ENCODE measurements around the gene SLC4A9.

SLC4A9 gene

DNA sequence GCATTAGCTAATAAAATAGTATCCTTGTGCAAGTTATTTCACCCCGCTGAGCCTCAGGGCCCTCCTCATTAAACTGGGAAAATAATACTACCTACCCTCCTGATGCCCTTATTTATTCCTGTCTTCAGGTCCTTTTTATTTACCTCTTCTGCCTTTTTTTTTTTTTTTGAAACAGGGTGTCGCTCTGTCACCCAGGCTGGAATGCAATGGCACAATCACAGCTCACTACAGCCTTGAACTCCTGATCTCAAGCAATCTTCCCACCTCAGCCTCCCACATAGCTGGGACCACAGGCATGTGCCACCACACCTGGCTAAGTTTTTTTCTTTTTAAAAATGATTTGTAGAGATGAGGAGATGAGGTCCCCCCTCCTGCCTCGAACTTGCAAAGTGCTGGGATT is 34.5 kb upstream of the SLC4A9 start:
- TF ChIP-seq, protein P1, sequence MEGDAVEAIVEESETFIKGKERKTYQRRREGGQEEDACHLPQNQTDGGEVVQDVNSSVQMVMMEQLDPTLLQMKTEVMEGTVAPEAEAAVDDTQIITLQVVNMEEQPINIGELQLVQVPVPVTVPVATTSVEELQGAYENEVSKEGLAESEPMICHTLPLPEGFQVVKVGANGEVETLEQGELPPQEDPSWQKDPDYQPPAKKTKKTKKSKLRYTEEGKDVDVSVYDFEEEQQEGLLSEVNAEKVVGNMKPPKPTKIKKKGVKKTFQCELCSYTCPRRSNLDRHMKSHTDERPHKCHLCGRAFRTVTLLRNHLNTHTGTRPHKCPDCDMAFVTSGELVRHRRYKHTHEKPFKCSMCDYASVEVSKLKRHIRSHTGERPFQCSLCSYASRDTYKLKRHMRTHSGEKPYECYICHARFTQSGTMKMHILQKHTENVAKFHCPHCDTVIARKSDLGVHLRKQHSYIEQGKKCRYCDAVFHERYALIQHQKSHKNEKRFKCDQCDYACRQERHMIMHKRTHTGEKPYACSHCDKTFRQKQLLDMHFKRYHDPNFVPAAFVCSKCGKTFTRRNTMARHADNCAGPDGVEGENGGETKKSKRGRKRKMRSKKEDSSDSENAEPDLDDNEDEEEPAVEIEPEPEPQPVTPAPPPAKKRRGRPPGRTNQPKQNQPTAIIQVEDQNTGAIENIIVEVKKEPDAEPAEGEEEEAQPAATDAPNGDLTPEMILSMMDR (IDR thresholded peaks at IDR 0.05; ENCODE audit: control insufficient read depth, insufficient read depth, low read depth, low read length, missing control alignments) = no peak
- no peak for DNase-seq (ENCODE audit: low read depth)
- H3K4me3 ChIP-seq (ENCODE audit: control insufficient read depth, low read depth, low read length) = no peak overlapping the region

DNA sequence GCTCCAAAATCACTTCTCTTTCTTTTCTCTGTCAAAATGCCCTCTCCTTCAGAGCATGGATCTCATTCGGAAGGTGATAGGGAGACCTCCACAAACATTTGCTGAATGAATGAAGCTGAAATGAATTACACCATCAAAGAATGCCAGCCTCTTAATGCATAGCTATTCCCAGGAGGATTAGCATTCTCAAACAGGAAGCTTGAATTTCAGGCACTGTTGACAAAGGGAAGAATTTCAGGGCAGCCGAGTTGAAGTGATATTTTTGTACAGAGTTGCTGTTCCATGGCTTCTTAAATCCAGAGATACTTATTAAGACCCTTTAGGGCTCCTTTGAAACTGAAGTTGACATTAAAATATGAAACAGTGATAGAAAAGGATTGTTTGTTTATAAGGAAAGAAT is 32.4 kb upstream of the SLC4A9 start:
- DNase-seq (ENCODE audit: low read depth) = no peak
- no peak overlapping the region for H3K4me3 ChIP-seq (ENCODE audit: control insufficient read depth, low read depth, low read length)
- TF ChIP-seq, protein P1 (IDR thresholded peaks at IDR 0.05; ENCODE audit: control insufficient read depth, insufficient read depth, low read depth, low read length, missing control alignments) = no peak

DNA sequence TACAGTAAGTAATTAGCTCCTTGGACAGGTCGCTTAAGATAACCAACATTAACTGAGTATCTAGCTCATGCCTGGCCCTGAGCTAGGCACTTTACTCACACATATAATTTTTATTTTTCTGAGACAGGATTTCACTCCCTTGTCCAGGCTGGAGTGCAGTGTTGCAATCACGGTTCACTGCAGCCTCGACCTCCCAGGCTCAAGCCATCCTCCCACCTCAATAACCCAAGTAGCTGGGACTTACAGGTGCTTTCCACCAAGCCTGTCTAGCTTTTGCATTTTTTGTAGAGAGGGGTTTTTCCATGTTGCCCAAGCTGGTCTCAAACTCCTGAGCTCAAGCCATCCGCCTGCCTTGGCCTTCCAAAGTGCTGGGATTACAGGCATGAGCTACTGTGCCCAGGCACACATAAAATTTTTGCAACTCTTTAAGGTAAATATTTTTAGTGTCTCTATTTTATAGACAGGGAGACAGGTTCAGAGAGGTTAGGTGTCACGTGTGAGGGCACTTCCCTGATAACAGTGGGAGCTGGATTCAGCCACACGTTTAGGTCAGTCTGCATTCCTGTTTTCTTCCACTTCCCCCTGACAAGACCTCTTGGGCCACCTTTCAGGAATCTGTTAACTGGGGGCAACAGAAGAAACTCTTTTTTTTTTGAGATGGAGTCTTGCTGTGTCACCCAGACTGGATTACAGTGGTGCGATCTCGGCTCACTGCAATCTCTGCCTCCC is 31.8 kb upstream of the SLC4A9 start:
- DNase-seq (ENCODE audit: low read depth) = no peak
- no peak overlapping the region for H3K4me3 ChIP-seq (ENCODE audit: control insufficient read depth, low read depth, low read length)
- TF ChIP-seq, protein P1 (IDR thresholded peaks at IDR 0.05; ENCODE audit: control insufficient read depth, insufficient read depth, low read depth, low read length, missing control alignments) = no peak

DNA sequence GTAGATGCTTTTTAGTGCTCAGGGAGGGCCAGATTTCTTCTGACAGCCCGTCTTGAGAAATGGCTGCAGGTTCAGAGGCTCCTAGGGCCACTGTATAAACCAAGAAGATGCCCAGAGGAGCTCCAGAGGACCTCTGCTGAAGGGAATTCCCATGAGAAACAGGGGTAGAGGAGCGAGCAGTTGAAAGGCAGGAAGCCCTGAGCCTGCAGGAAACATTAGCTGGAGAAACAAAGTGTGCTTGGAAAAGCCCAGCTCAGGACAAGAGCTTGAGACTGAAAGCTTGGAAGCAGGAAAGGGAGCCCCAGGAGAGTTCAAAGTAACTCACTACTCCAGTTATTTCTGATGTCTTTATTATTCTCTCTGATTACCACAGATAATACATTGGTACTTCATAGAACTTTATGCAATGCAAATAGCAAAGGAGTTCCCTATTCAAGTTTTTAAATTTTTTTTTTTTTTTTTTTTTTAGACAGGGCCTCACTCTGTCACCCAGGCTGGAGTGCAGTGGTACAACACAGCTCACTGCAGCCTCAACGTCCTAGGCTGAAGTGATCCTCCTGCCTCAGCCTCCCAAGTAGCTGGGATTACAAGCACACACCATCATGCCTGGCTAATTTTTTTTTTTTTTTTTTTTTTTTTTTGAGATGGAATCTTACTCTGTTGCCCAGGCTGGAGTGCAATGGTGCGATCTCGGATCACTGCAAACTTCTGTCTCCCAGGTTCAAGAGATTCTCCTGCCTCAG is 30.1 kb upstream of the SLC4A9 start:
- no peak overlapping the region for H3K4me3 ChIP-seq (ENCODE audit: control insufficient read depth, low read depth, low read length)
- TF ChIP-seq, protein P1 (IDR thresholded peaks at IDR 0.05; ENCODE audit: control insufficient read depth, insufficient read depth, low read depth, low read length, missing control alignments) = no peak
- no peak for DNase-seq (ENCODE audit: low read depth)

DNA sequence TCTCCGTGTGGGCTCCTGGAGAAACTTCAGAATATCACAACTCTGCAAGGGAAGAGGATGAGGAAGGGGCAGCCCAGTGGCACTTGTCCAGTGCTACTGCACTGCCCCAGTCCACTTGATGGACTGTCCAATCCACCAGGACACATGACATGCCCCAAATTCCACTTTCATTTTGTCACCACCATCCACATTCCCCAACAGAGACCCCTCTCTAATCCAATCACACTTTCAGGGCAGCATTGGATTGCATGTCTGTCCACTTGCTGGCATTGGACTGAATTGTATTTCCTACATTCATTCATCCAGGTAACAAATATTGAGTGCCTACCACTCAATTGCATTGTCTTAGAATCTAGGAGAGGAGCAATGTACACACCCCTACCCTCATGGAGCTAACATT is 28.4 kb upstream of the SLC4A9 start:
- TF ChIP-seq, protein P1 (IDR thresholded peaks at IDR 0.05; ENCODE audit: control insufficient read depth, insufficient read depth, low read depth, low read length, missing control alignments) = no peak
- no peak for DNase-seq (ENCODE audit: low read depth)
- no peak overlapping the region for H3K4me3 ChIP-seq (ENCODE audit: control insufficient read depth, low read depth, low read length)

DNA sequence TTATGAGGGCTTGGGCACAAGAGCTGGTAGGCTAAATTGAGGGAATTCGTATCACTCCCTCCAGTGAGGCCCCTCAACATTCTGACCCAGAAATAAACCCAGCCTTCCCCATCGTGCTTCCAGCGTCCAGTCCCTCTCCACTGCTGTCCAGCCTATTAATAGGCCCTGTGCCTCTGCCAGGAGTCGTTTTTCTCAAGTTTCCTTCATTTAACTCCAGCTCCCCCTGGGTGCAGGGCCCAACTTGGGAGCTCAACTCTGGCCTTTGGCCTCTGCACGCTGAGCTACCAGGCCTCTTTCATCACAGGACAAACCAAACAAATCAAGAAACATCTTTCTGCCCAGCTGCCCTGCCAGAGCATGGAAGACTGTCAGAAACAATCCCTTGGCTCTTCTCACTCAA is 23.6 kb upstream of the SLC4A9 start:
- TF ChIP-seq, protein P1 (IDR thresholded peaks at IDR 0.05; ENCODE audit: control insufficient read depth, insufficient read depth, low read depth, low read length, missing control alignments) = no peak
- no peak overlapping the region for H3K4me3 ChIP-seq (ENCODE audit: control insufficient read depth, low read depth, low read length)
- no peak for DNase-seq (ENCODE audit: low read depth)
